ENCODE measurements around the gene HCAR2.
"Not testable (repeated sequence)": the region's sequence is repeated elsewhere in the genome, so short reads cannot be mapped to it uniquely, and the experiment has no call there.

GRCh38 chr12:122711266-122711665 is 8.1 kb upstream of the HCAR2 start:
- TF ChIP-seq POLR2AphosphoS5, POLR2A (IDR thresholded peaks at IDR 0.05): not testable (repeated sequence)
- TF ChIP-seq, protein P1, sequence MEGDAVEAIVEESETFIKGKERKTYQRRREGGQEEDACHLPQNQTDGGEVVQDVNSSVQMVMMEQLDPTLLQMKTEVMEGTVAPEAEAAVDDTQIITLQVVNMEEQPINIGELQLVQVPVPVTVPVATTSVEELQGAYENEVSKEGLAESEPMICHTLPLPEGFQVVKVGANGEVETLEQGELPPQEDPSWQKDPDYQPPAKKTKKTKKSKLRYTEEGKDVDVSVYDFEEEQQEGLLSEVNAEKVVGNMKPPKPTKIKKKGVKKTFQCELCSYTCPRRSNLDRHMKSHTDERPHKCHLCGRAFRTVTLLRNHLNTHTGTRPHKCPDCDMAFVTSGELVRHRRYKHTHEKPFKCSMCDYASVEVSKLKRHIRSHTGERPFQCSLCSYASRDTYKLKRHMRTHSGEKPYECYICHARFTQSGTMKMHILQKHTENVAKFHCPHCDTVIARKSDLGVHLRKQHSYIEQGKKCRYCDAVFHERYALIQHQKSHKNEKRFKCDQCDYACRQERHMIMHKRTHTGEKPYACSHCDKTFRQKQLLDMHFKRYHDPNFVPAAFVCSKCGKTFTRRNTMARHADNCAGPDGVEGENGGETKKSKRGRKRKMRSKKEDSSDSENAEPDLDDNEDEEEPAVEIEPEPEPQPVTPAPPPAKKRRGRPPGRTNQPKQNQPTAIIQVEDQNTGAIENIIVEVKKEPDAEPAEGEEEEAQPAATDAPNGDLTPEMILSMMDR (IDR thresholded peaks at IDR 0.05), result not testable (repeated sequence)

Measured in sigmoid colon (tissue), 4 donors.